ENCODE results near the gene BSND.

- no peak for TF ChIP-seq ESRRG (CRISPR knock-in tag; IDR thresholded peaks at IDR 0.05)
- no peak for TF ChIP-seq ZFP30 (CRISPR knock-in tag; IDR thresholded peaks at IDR 0.05)
- TF ChIP-seq ZFP3 (CRISPR knock-in tag; IDR thresholded peaks at IDR 0.05), result no peak
- no peak for TF ChIP-seq ZNF8 (CRISPR knock-in tag; IDR thresholded peaks at IDR 0.05)
- no peak for TF ChIP-seq OSR1 (CRISPR knock-in tag; IDR thresholded peaks at IDR 0.05)
- no peak for TF ChIP-seq CSRNP3 (CRISPR knock-in tag; IDR thresholded peaks at IDR 0.05)
- TF ChIP-seq POU6F1 (CRISPR knock-in tag; IDR thresholded peaks at IDR 0.05; ENCODE audit: borderline replicate concordance, low read depth), result no peak
- no peak for TF ChIP-seq RARB (CRISPR knock-in tag; IDR thresholded peaks at IDR 0.05)
- TF ChIP-seq BACH2 (CRISPR knock-in tag; IDR thresholded peaks at IDR 0.05; ENCODE audit: borderline replicate concordance), result no peak
These were observed 13.2 kb upstream of the BSND start for GRCh38 chr1:54985556-54985955.
